Mammary epithelial cell (primary cell): ENCODE measurements around the gene AURKAIP1.

Source experiments
- CTCF ChIP-seq, 2 donors: IDR thresholded peaks in 1 of 2; conservative IDR thresholded peaks in 1 of 2; 2 replicates each; pipeline ENCODE4 v1.5.1; 2011 to 2012; ENCODE audit warnings: inconsistent platforms in 2 of 2, low read length in 2 of 2, mild to moderate bottlenecking in 2 of 2, control low read depth in 1 of 2, low read depth in 1 of 2; ENCODE audit not compliant: insufficient read depth in 1 of 2; ENCODE audit errors: extremely low read depth in 1 of 2
- EZH2 ChIP-seq: IDR thresholded peaks from 2 replicates; pipeline ENCODE4 v1.6.1; 2012; ENCODE audit warnings: low read length, inconsistent platforms, borderline replicate concordance

GRCh38 chr1:1334835-1335234 is 40.2 kb downstream of the AURKAIP1 start:
- TF ChIP-seq CTCF (conservative IDR thresholded peaks at IDR 0.05 in 1 of 2, IDR thresholded peaks at IDR 0.05 in 1 of 2; ENCODE audit: extremely low read depth in 1 of 2, insufficient read depth in 1 of 2, low read depth in 1 of 2, low read length in 2 of 2) (no peak), EZH2 (no peak)
